ENCODE data around the gene BPNT1. TPM values are rescaled to one million over a fixed set of nuclear protein-coding genes. Genes with fewer than 3 reads are reported as not detected.

The BPNT1 gene
- total and polyA plus RNA-seq, 2 of the 13 experiments (the other 11 are each of a cell fraction or from before 2014, with no cell fraction given): 35.2 to 43.9 TPM

- no peak for TF ChIP-seq NRL (CRISPR knock-in tag; IDR thresholded peaks at IDR 0.05; ENCODE audit: borderline replicate concordance)
- TF ChIP-seq GLI4 (CRISPR knock-in tag; IDR thresholded peaks at IDR 0.05; ENCODE audit: borderline replicate concordance): no peak
- TF ChIP-seq NBN (conservative IDR thresholded peaks at IDR 0.05): no peak
- TF ChIP-seq NFATC3 (CRISPR knock-in tag; IDR thresholded peaks at IDR 0.05): no peak
These were observed 46.2 kb upstream of the BPNT1 start (continued) for GRCh38 chr1:220135755-220136154.

- no peaks in the 10 kb centered on the region for H3K27me3 ChIP-seq (ENCODE audit: control insufficient read depth in 1 of 2, insufficient read depth in 2 of 2, low read length in 2 of 2)
- BruUV-seq (replicated peaks): no TSS peak
- no peak overlapping the region for H3K9ac ChIP-seq (ENCODE audit: insufficient read depth, low read depth, low read length)
- intact Hi-C loops (cut with micrococcal nuclease; ENCODE audit: unreplicated experiment) (no loop called here), in situ Hi-C loops (cut with HindIII; ENCODE audit: extremely low pct_ligation_motif_present, low pct_unique_long_range_greater_than_20kb) (loop anchor here (10.0 kb wide), 1 partner anchor 295 kb away; no protein-coding TSS in a partner anchor)
- H3K36me3 ChIP-seq (replicated peaks in 1 of 2; ENCODE audit: control insufficient read depth in 1 of 2, insufficient read depth in 2 of 2, low read length in 2 of 2): peaks cover 11 to 47% of the 10 kb centered on the region in 2 experiments
- POLR2A ChIA-PET: no interaction called here
- FAIRE-seq (no peak), DNase-seq (ENCODE audit: low spot score) (no peak), ATAC-seq (no peak)
- CTCF ChIA-PET (ENCODE audit: low intra/inter-chr PET ratio, low total read pairs): no interaction called here
- H3K4me1 ChIP-seq (ENCODE audit: insufficient read depth, low read length): no peaks in the 10 kb centered on the region
- H3K27ac ChIP-seq (ENCODE audit: extremely low read length, insufficient read depth, low read length): no peak overlapping the region
- H4K20me1 ChIP-seq (ENCODE audit: insufficient read depth, low read length): no peaks in the 10 kb centered on the region
- H3K4me2 ChIP-seq (ENCODE audit: low read depth, low read length): no peak overlapping the region
- H3K79me2 ChIP-seq (ENCODE audit: insufficient read depth, low read length): no peaks in the 10 kb centered on the region
- no peaks in the 10 kb centered on the region for H3K9me3 ChIP-seq (ENCODE audit: low read length)
- TF ChIP-seq ARHGAP35 (CRISPR knock-in tag; IDR thresholded peaks at IDR 0.05; ENCODE audit: borderline replicate concordance) (no peak), CAMTA2 (CRISPR knock-in tag; IDR thresholded peaks at IDR 0.05; ENCODE audit: borderline replicate concordance) (no peak), MED13 (CRISPR knock-in tag; IDR thresholded peaks at IDR 0.05) (no peak), ZNF562 (CRISPR knock-in tag; IDR thresholded peaks at IDR 0.05; ENCODE audit: borderline replicate concordance) (no peak), RFX1 (IDR thresholded peaks at IDR 0.05) (no peak), RORA (CRISPR knock-in tag; IDR thresholded peaks at IDR 0.05) (no peak), RELA (CRISPR knock-in tag; IDR thresholded peaks at IDR 0.05) (no peak), ZHX2 (IDR thresholded peaks at IDR 0.05; ENCODE audit: low read depth) (no peak), ZHX2 (CRISPR knock-in tag; IDR thresholded peaks at IDR 0.05; ENCODE audit: borderline replicate concordance) (no peak)
- no peak overlapping the region for H3K4me3 ChIP-seq (replicated peaks in 1 of 3; ENCODE audit: insufficient read depth in 1 of 3, low read depth in 2 of 3, low read length in 3 of 3)
- H2AFZ ChIP-seq (ENCODE audit: low read length): no peak overlapping the region
These were observed 40.1 kb upstream of the BPNT1 start for GRCh38 chr1:220129479-220130210.

All from HepG2 (cell line).